Dendritic cell treated with granulocyte-macrophage colony-stimulating factor and Interleukin-4, amounts not matched to agents 40 ng/mL and 50 ng/mL, for 4 days (primary cell): Measurements from ENCODE around the gene RRAS2.
"Not testable (repeated sequence)": the region's sequence is repeated elsewhere in the genome, so short reads cannot be mapped to it uniquely, and the experiment has no call there.

Experiments
- H3K27ac Mint-ChIP-seq: one replicate; pipeline ENCODE4 v1.8.0; 2022; ENCODE audit warnings: mild to moderate bottlenecking, mixed read lengths
- H3K27me3 Mint-ChIP-seq: one replicate; pipeline ENCODE4 v1.8.0; 2022; ENCODE audit warnings: mild to moderate bottlenecking, mixed read lengths
- H3K36me3 Mint-ChIP-seq: one replicate; pipeline ENCODE4 v1.8.0; 2022; ENCODE audit warnings: low read depth, mixed read lengths
- H3K4me1 Mint-ChIP-seq: one replicate; pipeline ENCODE4 v1.8.0; 2022; ENCODE audit warnings: low read depth, mixed read lengths
- H3K4me3 Mint-ChIP-seq: one replicate; pipeline ENCODE4 v1.8.0; 2022; ENCODE audit warnings: mild to moderate bottlenecking, moderate library complexity, mixed read lengths
- H3K9me3 Mint-ChIP-seq: one replicate; pipeline ENCODE4 v1.8.0; 2022; ENCODE audit warnings: mixed read lengths
- intact Hi-C: fragments of 100-400 bp; cut with micrococcal nuclease; formaldehyde crosslinking; loops from one replicate; pipeline ENCODE4 v1.15.0; 2022

Gene RRAS2

GRCh38 chr11:14259878-14260277 is 99.1 kb downstream of the RRAS2 start:
- H3K4me1 Mint-ChIP-seq: no peaks in the 10 kb centered on the region
- intact Hi-C loops: no loop called here
- no peak overlapping the region for H3K27ac Mint-ChIP-seq
- H3K27me3 Mint-ChIP-seq: peaks cover 22% of the 10 kb centered on the region
- no peaks in the 10 kb centered on the region for H3K9me3 Mint-ChIP-seq
- no peak overlapping the region for H3K4me3 Mint-ChIP-seq
- H3K36me3 Mint-ChIP-seq: no peaks in the 10 kb centered on the region

GRCh38 chr11:14259186-14259784 is 99.7 kb downstream of the RRAS2 start:
- no peak overlapping the region for H3K4me3 Mint-ChIP-seq
- peaks cover 22% of the 10 kb centered on the region for H3K27me3 Mint-ChIP-seq
- no peaks in the 10 kb centered on the region for H3K9me3 Mint-ChIP-seq

GRCh38 chr11:14258221-14258935 is 100.6 kb downstream of the RRAS2 start:
- no peak overlapping the region for H3K27ac Mint-ChIP-seq
- no peaks in the 10 kb centered on the region for H3K36me3 Mint-ChIP-seq
- no peaks in the 10 kb centered on the region for H3K4me1 Mint-ChIP-seq
- peaks cover 22% of the 10 kb centered on the region for H3K27me3 Mint-ChIP-seq
- no peaks in the 10 kb centered on the region for H3K9me3 Mint-ChIP-seq
- H3K4me3 Mint-ChIP-seq: no peak overlapping the region
- intact Hi-C loops: no loop called here

More at GRCh38 chr11:14259186-14259784, 99.7 kb downstream of the RRAS2 start:
- Mint-ChIP-seq H3K27ac (no peak overlapping the region), H3K4me1 (no peaks in the 10 kb centered on the region), H3K36me3 (no peaks in the 10 kb centered on the region)
- intact Hi-C loops: no loop called here

GRCh38 chr11:14255238-14255534 is 103.8 kb downstream of the RRAS2 start:
- Mint-ChIP-seq H3K4me3 (no peak overlapping the region), H3K4me1 (no peaks in the 10 kb centered on the region), H3K27me3 (peaks cover 17% of the 10 kb centered on the region), H3K36me3 (no peaks in the 10 kb centered on the region), H3K27ac (no peak overlapping the region), H3K9me3 (no peaks in the 10 kb centered on the region)
- intact Hi-C loops: no loop called here

- intact Hi-C loops: no loop called here
- no peaks in the 10 kb centered on the region for H3K9me3 Mint-ChIP-seq
These were observed 104.3 kb downstream of the RRAS2 start for GRCh38 chr11:14254533-14255237.

GRCh38 chr11:14253840-14254239 is 105.1 kb downstream of the RRAS2 start:
- no peak overlapping the region for H3K27ac Mint-ChIP-seq
- H3K4me3 Mint-ChIP-seq: no peak overlapping the region
- no peaks in the 10 kb centered on the region for H3K36me3 Mint-ChIP-seq
- no peaks in the 10 kb centered on the region for H3K4me1 Mint-ChIP-seq
- H3K9me3 Mint-ChIP-seq: no peaks in the 10 kb centered on the region
- intact Hi-C loops: no loop called here
- peaks cover 11% of the 10 kb centered on the region for H3K27me3 Mint-ChIP-seq

More at GRCh38 chr11:14254533-14255237, 104.3 kb downstream of the RRAS2 start:
- Mint-ChIP-seq H3K27me3 (peaks cover 14% of the 10 kb centered on the region), H3K4me1 (no peaks in the 10 kb centered on the region), H3K4me3 (no peak overlapping the region), H3K36me3 (no peaks in the 10 kb centered on the region), H3K27ac (no peak overlapping the region)

- peaks cover 15% of the 10 kb centered on the region for H3K27me3 Mint-ChIP-seq
- no peak overlapping the region for H3K4me3 Mint-ChIP-seq
- H3K9me3 Mint-ChIP-seq: no peaks in the 10 kb centered on the region
- no peak overlapping the region for H3K27ac Mint-ChIP-seq
- no peaks in the 10 kb centered on the region for H3K36me3 Mint-ChIP-seq
- intact Hi-C loops: no loop called here
- no peaks in the 10 kb centered on the region for H3K4me1 Mint-ChIP-seq
These were observed 105.6 kb downstream of the RRAS2 start for GRCh38 chr11:14253421-14253820.

GRCh38 chr11:14252501-14252900 is 106.5 kb downstream of the RRAS2 start:
- H3K36me3 Mint-ChIP-seq, H3K4me3 Mint-ChIP-seq, H3K9me3 Mint-ChIP-seq, H3K27ac Mint-ChIP-seq, H3K4me1 Mint-ChIP-seq, intact Hi-C loops: not testable (repeated sequence)
- H3K27me3 Mint-ChIP-seq: peaks cover 23% of the 10 kb centered on the region

GRCh38 chr11:14251754-14252153 is 107.2 kb downstream of the RRAS2 start:
- H3K9me3 Mint-ChIP-seq: no peaks in the 10 kb centered on the region
- H3K36me3 Mint-ChIP-seq: no peaks in the 10 kb centered on the region
- H3K4me1 Mint-ChIP-seq: no peaks in the 10 kb centered on the region
- H3K27me3 Mint-ChIP-seq: peaks cover 27% of the 10 kb centered on the region
- H3K4me3 Mint-ChIP-seq: no peak overlapping the region
- H3K27ac Mint-ChIP-seq: no peak overlapping the region
- intact Hi-C loops: no loop called here

GRCh38 chr11:14249121-14249963 is 109.6 kb downstream of the RRAS2 start:
- H3K36me3 Mint-ChIP-seq: no peaks in the 10 kb centered on the region
- H3K27me3 Mint-ChIP-seq: peaks cover 31% of the 10 kb centered on the region
- intact Hi-C loops: loop anchor here (1.0 kb wide), 2 partner anchors 293 to 477 kb away; no protein-coding TSS in a partner anchor
- H3K4me1 Mint-ChIP-seq: no peaks in the 10 kb centered on the region
- H3K9me3 Mint-ChIP-seq: no peaks in the 10 kb centered on the region
- H3K4me3 Mint-ChIP-seq: no peak overlapping the region
- no peak overlapping the region for H3K27ac Mint-ChIP-seq

GRCh38 chr11:14248580-14248981 is 110.4 kb downstream of the RRAS2 start:
- H3K27ac Mint-ChIP-seq: no peak overlapping the region
- no peaks in the 10 kb centered on the region for H3K9me3 Mint-ChIP-seq
- H3K4me1 Mint-ChIP-seq: no peaks in the 10 kb centered on the region
- intact Hi-C loops: no loop called here
- H3K4me3 Mint-ChIP-seq: no peak overlapping the region
- peaks cover 36% of the 10 kb centered on the region for H3K27me3 Mint-ChIP-seq
- no peaks in the 10 kb centered on the region for H3K36me3 Mint-ChIP-seq

GRCh38 chr11:14245444-14245843 is 113.5 kb downstream of the RRAS2 start:
- no peak overlapping the region for H3K27ac Mint-ChIP-seq
- H3K4me1 Mint-ChIP-seq: peaks cover 5% of the 10 kb centered on the region
- intact Hi-C loops: no loop called here
- H3K9me3 Mint-ChIP-seq: no peaks in the 10 kb centered on the region
- no peak overlapping the region for H3K4me3 Mint-ChIP-seq
- peaks cover 37% of the 10 kb centered on the region for H3K27me3 Mint-ChIP-seq
- H3K36me3 Mint-ChIP-seq: no peaks in the 10 kb centered on the region

GRCh38 chr11:14244926-14245325 is 114.1 kb downstream of the RRAS2 start:
- Mint-ChIP-seq H3K36me3 (no peaks in the 10 kb centered on the region), H3K4me3 (no peak overlapping the region), H3K27ac (no peak overlapping the region), H3K9me3 (no peaks in the 10 kb centered on the region), H3K27me3 (peaks cover 35% of the 10 kb centered on the region), H3K4me1 (peaks cover 5% of the 10 kb centered on the region)
- intact Hi-C loops: no loop called here

GRCh38 chr11:14242733-14243132 is 116.2 kb downstream of the RRAS2 start:
- intact Hi-C loops: no loop called here
- no peaks in the 10 kb centered on the region for H3K9me3 Mint-ChIP-seq
- no peak overlapping the region for H3K4me3 Mint-ChIP-seq
- H3K27ac Mint-ChIP-seq: no peak overlapping the region
- H3K36me3 Mint-ChIP-seq: no peaks in the 10 kb centered on the region
- H3K4me1 Mint-ChIP-seq: peaks cover 20% of the 10 kb centered on the region
- H3K27me3 Mint-ChIP-seq: peaks cover 19% of the 10 kb centered on the region
